ENCODE data around the gene MACROD2.

MACROD2 gene

GRCh38 chr20:14724468-14724867, 729.2 kb downstream of the MACROD2 start:
- H3K4me1 ChIP-seq, result peaks cover 7% of the 10 kb centered on the region; the same call in 1 of the 2 replicates
- no peaks in the 10 kb centered on the region for H3K9me3 ChIP-seq
- H3K4me2 ChIP-seq, result no peak overlapping the region
- no peak overlapping the region for H3K27ac ChIP-seq
- H3K9ac ChIP-seq, result no peak overlapping the region
- no peak for TF ChIP-seq Cebpa-rat (IDR thresholded peaks at IDR 0.05)
- H3K27me3 ChIP-seq, result no peaks in the 10 kb centered on the region
- no peaks in the 10 kb centered on the region for H3K36me3 ChIP-seq
- no peak overlapping the region for H3K4me3 ChIP-seq
- no peaks in the 10 kb centered on the region for H4K20me1 ChIP-seq

GRCh38 chr20:14726591-14726990, 731.3 kb downstream of the MACROD2 start:
- H4K20me1 ChIP-seq, result no peaks in the 10 kb centered on the region
- no peak overlapping the region for H3K4me3 ChIP-seq
- no peaks in the 10 kb centered on the region for H3K9me3 ChIP-seq
- H3K36me3 ChIP-seq, result no peaks in the 10 kb centered on the region
- no peak overlapping the region for H3K27ac ChIP-seq
- no peaks in the 10 kb centered on the region for H3K27me3 ChIP-seq
- no peak overlapping the region for H3K4me2 ChIP-seq
- no peak overlapping the region for H3K9ac ChIP-seq
- peaks cover 7% of the 10 kb centered on the region; the same call in 1 of the 2 replicates for H3K4me1 ChIP-seq
- no peak for TF ChIP-seq Cebpa-rat (IDR thresholded peaks at IDR 0.05)

- H3K4me1 ChIP-seq, result peaks cover 7% of the 10 kb centered on the region; the same call in 1 of the 2 replicates
- no peaks in the 10 kb centered on the region for H3K27me3 ChIP-seq
- H3K36me3 ChIP-seq, result no peaks in the 10 kb centered on the region
- no peak overlapping the region for H3K27ac ChIP-seq
- H3K4me2 ChIP-seq, result no peak overlapping the region
- no peak overlapping the region for H3K9ac ChIP-seq
- no peak for TF ChIP-seq Cebpa-rat (IDR thresholded peaks at IDR 0.05)
- no peaks in the 10 kb centered on the region for H3K9me3 ChIP-seq
- H3K4me3 ChIP-seq, result no peak overlapping the region
- H4K20me1 ChIP-seq, result no peaks in the 10 kb centered on the region
Measured at GRCh38 chr20:14727485-14728150, 732.3 kb downstream of the MACROD2 start.

- Histone ChIP-seq H3K4me1 (peaks cover 4% of the 10 kb centered on the region; the same call in 1 of the 2 replicates), H3K9me3 (no peaks in the 10 kb centered on the region), H3K4me2 (no peak overlapping the region), H3K4me3 (no peak overlapping the region), H4K20me1 (no peaks in the 10 kb centered on the region), H3K27me3 (no peaks in the 10 kb centered on the region), H3K36me3 (no peaks in the 10 kb centered on the region), H3K9ac (no peak overlapping the region), H3K27ac (no peak overlapping the region)
- TF ChIP-seq Cebpa-rat (IDR thresholded peaks at IDR 0.05), result no peak
Measured at GRCh38 chr20:14729390-14729789, 734.1 kb downstream of the MACROD2 start.

GRCh38 chr20:14732343-14732742, 737.0 kb downstream of the MACROD2 start:
- H3K4me2 ChIP-seq, result no peak overlapping the region
- H3K9ac ChIP-seq, result no peak overlapping the region
- no peak for TF ChIP-seq Cebpa-rat (IDR thresholded peaks at IDR 0.05)
- no peaks in the 10 kb centered on the region for H3K36me3 ChIP-seq
- no peaks in the 10 kb centered on the region for H3K9me3 ChIP-seq
- no peaks in the 10 kb centered on the region for H3K4me1 ChIP-seq
- no peak overlapping the region for H3K4me3 ChIP-seq
- no peak overlapping the region for H3K27ac ChIP-seq
- no peaks in the 10 kb centered on the region for H3K27me3 ChIP-seq
- no peaks in the 10 kb centered on the region for H4K20me1 ChIP-seq

- H3K9ac ChIP-seq, result no peak overlapping the region
- TF ChIP-seq Cebpa-rat (IDR thresholded peaks at IDR 0.05), result no peak
- no peak overlapping the region for H3K4me2 ChIP-seq
- no peaks in the 10 kb centered on the region for H3K4me1 ChIP-seq
- H3K27me3 ChIP-seq, result no peaks in the 10 kb centered on the region
- H4K20me1 ChIP-seq, result no peaks in the 10 kb centered on the region
- H3K4me3 ChIP-seq, result no peak overlapping the region
- no peaks in the 10 kb centered on the region for H3K9me3 ChIP-seq
- no peak overlapping the region for H3K27ac ChIP-seq
- no peaks in the 10 kb centered on the region for H3K36me3 ChIP-seq
Measured at GRCh38 chr20:14732996-14733395, 737.7 kb downstream of the MACROD2 start.

GRCh38 chr20:14740380-14740779, 745.1 kb downstream of the MACROD2 start:
- no peak overlapping the region for H3K9ac ChIP-seq
- H4K20me1 ChIP-seq, result no peaks in the 10 kb centered on the region
- no peak overlapping the region for H3K4me3 ChIP-seq
- peak overlapping the region; percentile 47; the same call in 1 of the 2 replicates for H3K27ac ChIP-seq
- peaks cover 24% of the 10 kb centered on the region for H3K4me1 ChIP-seq
- H3K9me3 ChIP-seq, result no peaks in the 10 kb centered on the region
- H3K27me3 ChIP-seq, result no peaks in the 10 kb centered on the region
- TF ChIP-seq Cebpa-rat (IDR thresholded peaks at IDR 0.05), result no peak
- H3K36me3 ChIP-seq, result no peaks in the 10 kb centered on the region
- no peak overlapping the region for H3K4me2 ChIP-seq

GRCh38 chr20:14741616-14742015, 746.3 kb downstream of the MACROD2 start:
- Histone ChIP-seq H3K9ac (no peak overlapping the region), H3K27ac (peak overlapping the region; percentile 53; the same call in 1 of the 2 replicates), H4K20me1 (no peaks in the 10 kb centered on the region), H3K4me1 (peaks cover 24% of the 10 kb centered on the region), H3K4me2 (peak overlapping the region; percentile 45), H3K4me3 (no peak overlapping the region), H3K36me3 (no peaks in the 10 kb centered on the region), H3K9me3 (no peaks in the 10 kb centered on the region), H3K27me3 (no peaks in the 10 kb centered on the region)
- TF ChIP-seq Cebpa-rat (IDR thresholded peaks at IDR 0.05), result no peak

- Histone ChIP-seq H3K36me3 (no peaks in the 10 kb centered on the region), H3K9ac (no peak overlapping the region), H3K27ac (no peak overlapping the region), H3K4me3 (no peak overlapping the region), H3K27me3 (no peaks in the 10 kb centered on the region), H3K4me1 (peaks cover 24% of the 10 kb centered on the region), H3K9me3 (no peaks in the 10 kb centered on the region), H4K20me1 (no peaks in the 10 kb centered on the region), H3K4me2 (no peak overlapping the region)
- no peak for TF ChIP-seq Cebpa-rat (IDR thresholded peaks at IDR 0.05)
Measured at GRCh38 chr20:14744723-14745122, 749.4 kb downstream of the MACROD2 start.

GRCh38 chr20:14745830-14746229, 750.5 kb downstream of the MACROD2 start:
- H4K20me1 ChIP-seq, result no peaks in the 10 kb centered on the region
- H3K27ac ChIP-seq, result no peak overlapping the region
- H3K36me3 ChIP-seq, result no peaks in the 10 kb centered on the region
- H3K4me2 ChIP-seq, result no peak overlapping the region
- peaks cover 18% of the 10 kb centered on the region for H3K4me1 ChIP-seq
- no peaks in the 10 kb centered on the region for H3K9me3 ChIP-seq
- TF ChIP-seq Cebpa-rat (IDR thresholded peaks at IDR 0.05), result no peak
- H3K9ac ChIP-seq, result no peak overlapping the region
- no peaks in the 10 kb centered on the region for H3K27me3 ChIP-seq
- H3K4me3 ChIP-seq, result no peak overlapping the region

Data from BLaER1 (cell line).